IPS-NIHi7 (cell line): Measurements from ENCODE around the gene PLK4.
"Not testable (repeated sequence)": the region's sequence is repeated elsewhere in the genome, so short reads cannot be mapped to it uniquely, and the experiment has no call there.

ENCODE experiments used
- DNase-seq: peaks from one replicate; pipeline ENCODE4 v3.0.0; 2012; ENCODE audit warnings: mixed read lengths; ENCODE audit errors: extremely low spot score

Gene PLK4

GRCh38 chr4:127905029-127905428, 24.3 kb downstream of the PLK4 start:
- no peak for DNase-seq

DNA sequence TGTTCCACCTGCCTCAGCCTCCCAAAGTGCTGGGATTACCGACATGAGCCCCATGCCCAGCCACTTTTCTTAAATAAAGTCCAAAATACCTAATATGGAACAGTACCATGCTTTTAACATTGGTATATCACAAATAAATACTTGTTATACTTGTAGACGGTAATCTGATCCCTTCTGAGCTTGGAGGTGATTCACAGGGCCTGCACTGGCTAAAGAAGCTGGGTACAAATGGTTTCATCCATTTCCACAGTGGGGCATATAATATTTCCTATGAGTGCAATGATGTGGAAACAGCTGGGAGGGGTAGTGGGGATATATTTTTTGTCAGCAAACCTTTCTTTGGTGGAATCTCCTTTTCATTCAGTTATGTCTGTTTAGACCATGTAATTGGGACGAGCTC, 35.8 kb downstream of the PLK4 start:
- no peak for DNase-seq

- DNase-seq = no peak
Observed at GRCh38 chr4:127917151-127917550, 36.5 kb downstream of the PLK4 start.

GRCh38 chr4:127920521-127920920, 39.8 kb downstream of the PLK4 start:
- DNase-seq = no peak

DNA sequence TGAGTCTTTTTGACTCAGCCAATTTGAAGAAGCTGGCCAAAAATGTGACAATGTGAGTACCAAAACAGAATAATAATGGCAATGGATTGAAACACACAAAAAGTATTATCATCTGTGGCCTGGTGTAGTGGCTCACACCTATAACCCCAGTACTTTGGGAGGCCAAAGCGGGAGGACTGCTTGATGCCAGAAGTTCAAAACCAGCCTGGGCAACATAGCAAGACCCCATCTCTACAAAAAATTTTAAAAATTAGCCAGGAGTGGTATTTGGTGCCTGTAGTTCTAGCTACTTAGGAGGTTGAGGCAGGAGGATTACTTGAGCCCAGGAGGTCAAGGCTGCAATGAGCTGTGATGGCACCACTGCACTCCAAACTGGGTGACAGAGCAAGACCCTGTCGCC, 41.5 kb downstream of the PLK4 start:
- DNase-seq = no peak

DNA sequence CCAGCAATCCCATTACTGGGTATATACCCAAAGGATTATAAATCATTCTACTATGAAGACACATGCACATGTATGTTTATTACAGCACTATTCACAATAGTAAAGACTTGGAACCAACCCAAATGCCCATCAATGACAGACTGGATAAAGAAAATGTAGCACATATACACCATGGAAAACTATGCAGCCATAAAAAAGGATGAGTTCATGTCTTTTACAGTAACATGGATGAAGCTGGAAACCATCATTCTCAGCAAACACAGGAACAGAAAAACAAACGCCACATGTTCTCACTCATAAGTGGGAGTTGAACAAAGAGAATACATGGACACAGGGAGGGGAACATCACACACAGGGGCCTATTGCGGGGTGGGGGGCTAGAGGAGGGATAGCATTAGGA, 45.0 kb downstream of the PLK4 start:
- not testable (repeated sequence) for DNase-seq

GRCh38 chr4:127930175-127930574, 49.5 kb downstream of the PLK4 start:
- DNase-seq = no peak

DNA sequence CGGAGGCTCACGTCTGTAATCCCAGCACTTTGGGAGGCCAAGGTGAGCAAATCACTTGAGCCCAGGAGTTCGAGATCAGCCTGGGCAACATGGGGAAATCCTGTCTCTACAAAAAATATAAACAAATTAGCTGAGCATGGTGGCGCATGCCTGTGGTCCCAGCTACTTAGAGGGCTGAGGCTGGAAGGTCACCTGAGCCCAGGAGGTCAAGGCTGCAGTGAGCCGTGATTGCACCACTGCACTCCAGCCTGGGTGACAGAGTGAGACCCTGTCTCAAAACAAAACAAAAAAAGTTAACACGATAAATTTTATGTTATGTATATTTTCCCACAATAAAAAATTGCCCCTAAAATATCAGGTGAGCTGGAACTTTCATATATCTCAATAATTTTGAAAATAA, 51.1 kb downstream of the PLK4 start:
- DNase-seq = not testable (repeated sequence)

DNA sequence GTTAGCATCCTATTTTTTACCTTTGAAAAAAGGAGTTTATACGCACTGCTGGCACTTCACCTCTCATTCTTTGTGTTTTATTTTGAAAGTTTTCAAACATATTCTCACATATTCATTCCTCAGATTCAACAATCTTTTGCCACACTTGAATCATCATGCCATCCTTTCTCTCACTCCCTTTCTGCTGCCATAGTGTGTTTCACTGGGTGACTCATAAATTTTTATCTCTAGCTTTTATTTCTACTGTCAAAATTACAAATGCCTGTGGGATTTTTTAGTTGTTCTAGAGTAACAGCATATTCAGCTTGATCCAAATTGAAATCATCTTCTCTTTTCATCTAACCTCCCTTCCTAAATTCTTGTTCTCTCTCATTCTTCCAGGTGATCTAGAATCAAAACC, 56.3 kb downstream of the PLK4 start:
- no peak for DNase-seq
